ENCODE data around the gene XXYLT1.

Gene XXYLT1

GRCh38 chr3:195106418-195106906 lies 164.5 kb downstream of the XXYLT1 start:
- DNase-seq = peak; percentile 65

- no peak for DNase-seq
These were observed 165.0 kb downstream of the XXYLT1 start for GRCh38 chr3:195105841-195106417.

- no peak for DNase-seq
These were observed 165.6 kb downstream of the XXYLT1 start for GRCh38 chr3:195105389-195105788.

GRCh38 chr3:195104340-195104739 lies 166.6 kb downstream of the XXYLT1 start:
- DNase-seq = no peak

- DNase-seq = no peak
These were observed 167.3 kb downstream of the XXYLT1 start for GRCh38 chr3:195103623-195104022.

- no peak for DNase-seq
These were observed 168.1 kb downstream of the XXYLT1 start for GRCh38 chr3:195102609-195103467.

GRCh38 chr3:195101927-195102608 lies 168.9 kb downstream of the XXYLT1 start:
- no peak for DNase-seq

GRCh38 chr3:195101001-195101583 lies 169.9 kb downstream of the XXYLT1 start:
- DNase-seq = peak; percentile 67

GRCh38 chr3:195099951-195100785 lies 170.8 kb downstream of the XXYLT1 start:
- no peak for DNase-seq

GRCh38 chr3:195098741-195099525 lies 172.0 kb downstream of the XXYLT1 start:
- no peak for DNase-seq

- no peak for DNase-seq
These were observed 173.4 kb downstream of the XXYLT1 start for GRCh38 chr3:195097331-195098255.

- DNase-seq = no peak
These were observed 174.3 kb downstream of the XXYLT1 start for GRCh38 chr3:195096484-195097330.

- no peak for DNase-seq
These were observed 174.9 kb downstream of the XXYLT1 start for GRCh38 chr3:195096053-195096452.

GRCh38 chr3:195095704-195096036 lies 175.3 kb downstream of the XXYLT1 start:
- no peak for DNase-seq

- DNase-seq = no peak
These were observed 175.8 kb downstream of the XXYLT1 start for GRCh38 chr3:195095035-195095703.

GRCh38 chr3:195094191-195094921 lies 176.6 kb downstream of the XXYLT1 start:
- no peak for DNase-seq

- DNase-seq = no peak
These were observed 177.2 kb downstream of the XXYLT1 start for GRCh38 chr3:195093731-195094130.

Measured in NCI-H2107 (cell line).